ENCODE measurements around the gene ZNF467.

The ZNF467 gene

GRCh38 chr7:149793261-149793660, 19.9 kb upstream of the ZNF467 start:
- TF ChIP-seq PATZ1 (CRISPR knock-in tag; IDR thresholded peaks at IDR 0.05; ENCODE audit: borderline replicate concordance) (no peak), POU6F1 (CRISPR knock-in tag; IDR thresholded peaks at IDR 0.05; ENCODE audit: borderline replicate concordance, low read depth) (no peak)
- ATAC-seq = no peak

GRCh38 chr7:149792220-149792595, 18.8 kb upstream of the ZNF467 start:
- TF ChIP-seq BACH2 (CRISPR knock-in tag; IDR thresholded peaks at IDR 0.05; ENCODE audit: borderline replicate concordance) (no peak), CREB5 (CRISPR knock-in tag; IDR thresholded peaks at IDR 0.05; ENCODE audit: low read depth) (no peak), ARNTL (CRISPR knock-in tag; IDR thresholded peaks at IDR 0.05; ENCODE audit: borderline replicate concordance, low read depth) (no peak), POU6F1 (CRISPR knock-in tag; IDR thresholded peaks at IDR 0.05; ENCODE audit: borderline replicate concordance, low read depth) (no peak), SNAI2 (CRISPR knock-in tag; IDR thresholded peaks at IDR 0.05) (no peak), RARB (CRISPR knock-in tag; IDR thresholded peaks at IDR 0.05) (no peak), ZNF70 (CRISPR knock-in tag; IDR thresholded peaks at IDR 0.05) (no peak), ZFP30 (CRISPR knock-in tag; IDR thresholded peaks at IDR 0.05) (no peak), CSRNP3 (CRISPR knock-in tag; IDR thresholded peaks at IDR 0.05) (no peak), TSHZ2 (CRISPR knock-in tag; IDR thresholded peaks at IDR 0.05) (no peak), ZC3H10 (CRISPR knock-in tag; IDR thresholded peaks at IDR 0.05) (no peak), CSDC2 (CRISPR knock-in tag; IDR thresholded peaks at IDR 0.05) (no peak), TOX (CRISPR knock-in tag; IDR thresholded peaks at IDR 0.05; ENCODE audit: borderline replicate concordance) (no peak)
- ATAC-seq = no peak

- no peak for ATAC-seq
- no peak for TF ChIP-seq PATZ1 (CRISPR knock-in tag; IDR thresholded peaks at IDR 0.05; ENCODE audit: borderline replicate concordance)
- TF ChIP-seq PPARA (CRISPR knock-in tag; IDR thresholded peaks at IDR 0.05; ENCODE audit: borderline replicate concordance) = no peak
- TF ChIP-seq CSDC2 (CRISPR knock-in tag; IDR thresholded peaks at IDR 0.05) = no peak
- TF ChIP-seq BACH2 (CRISPR knock-in tag; IDR thresholded peaks at IDR 0.05; ENCODE audit: borderline replicate concordance) = no peak
- no peak for TF ChIP-seq ZFP30 (CRISPR knock-in tag; IDR thresholded peaks at IDR 0.05)
- TF ChIP-seq OSR1 (CRISPR knock-in tag; IDR thresholded peaks at IDR 0.05) = no peak
- no peak for TF ChIP-seq RARB (CRISPR knock-in tag; IDR thresholded peaks at IDR 0.05)
- no peak for TF ChIP-seq TCF4 (CRISPR knock-in tag; IDR thresholded peaks at IDR 0.05; ENCODE audit: borderline replicate concordance)
- TF ChIP-seq SNAI2 (CRISPR knock-in tag; IDR thresholded peaks at IDR 0.05) = no peak
- no peak for TF ChIP-seq ZNF70 (CRISPR knock-in tag; IDR thresholded peaks at IDR 0.05)
- no peak for TF ChIP-seq TSHZ2 (CRISPR knock-in tag; IDR thresholded peaks at IDR 0.05)
- no peak for TF ChIP-seq CREB5 (CRISPR knock-in tag; IDR thresholded peaks at IDR 0.05; ENCODE audit: low read depth)
Measured at GRCh38 chr7:149791411-149792219, 18.2 kb upstream of the ZNF467 start.

All from SK-N-SH treated with all-trans-retinoic acid at 6 μM for 48 hours (cell line).